Hepatocyte (in vitro differentiated cells): ENCODE measurements around the gene PPP2R5C. TPM values are rescaled to one million over a fixed set of nuclear protein-coding genes. Genes with fewer than 3 reads are reported as not detected.
"Not testable (repeated sequence)": the region's sequence is repeated elsewhere in the genome, so short reads cannot be mapped to it uniquely, and the experiment has no call there.

Source experiments
- DNase-seq: peaks from one replicate; pipeline ENCODE4 v3.0.0-alpha.2; 2016; ENCODE audit warnings: low spot score
- H2AFZ ChIP-seq: fragments of 200-600 bp; sonication (generic); 2 replicates; pipeline ENCODE4 v1.6.0; 2016; ENCODE audit warnings: antibody characterized with exemption, mild to moderate bottlenecking
- H3K27ac ChIP-seq: fragments of 200-600 bp; sonication (generic); 2 replicates; pipeline ENCODE4 v1.5.1; 2016; ENCODE audit warnings: mild to moderate bottlenecking
- H3K27me3 ChIP-seq: fragments of 200-600 bp; sonication (generic); 2 replicates; pipeline ENCODE4 v1.6.1; 2016
- H3K36me3 ChIP-seq: fragments of 200-600 bp; sonication (generic); replicated peaks from 2 replicates; pipeline ENCODE4 v1.5.1; 2016; ENCODE audit warnings: low read depth; ENCODE audit not compliant: insufficient read depth
- H3K4me1 ChIP-seq: fragments of 200-600 bp; sonication (generic); 2 replicates; pipeline ENCODE4 v1.5.1; 2016; ENCODE audit warnings: mild to moderate bottlenecking, moderate library complexity; ENCODE audit not compliant: insufficient read depth
- H3K4me2 ChIP-seq: fragments of 200-600 bp; sonication (generic); 2 replicates; pipeline ENCODE4 v1.6.0; 2016
- H3K4me3 ChIP-seq: fragments of 200-600 bp; sonication (generic); 2 replicates; pipeline ENCODE4 v1.5.1; 2016; ENCODE audit warnings: mild to moderate bottlenecking
- H3K79me2 ChIP-seq: fragments of 200-600 bp; sonication (generic); 2 replicates; pipeline ENCODE4 v1.6.0; 2017; ENCODE audit warnings: mild to moderate bottlenecking
- H3K9me2 ChIP-seq: fragments of 200-600 bp; sonication (generic); replicated peaks from 2 replicates; pipeline ENCODE4 v1.6.0; 2017; ENCODE audit warnings: mild to moderate bottlenecking; ENCODE audit not compliant: insufficient read depth
- H3K9me3 ChIP-seq: fragments of 200-600 bp; sonication (generic); 2 replicates; pipeline ENCODE4 v1.5.1; 2016; ENCODE audit warnings: low read depth, mild to moderate bottlenecking
- H4K20me1 ChIP-seq: fragments of 200-600 bp; sonication (generic); 2 replicates; pipeline ENCODE4 v1.6.0; 2016; ENCODE audit warnings: mild to moderate bottlenecking; ENCODE audit not compliant: insufficient read depth, poor library complexity, severe bottlenecking
- CTCF ChIP-seq: fragments of 200-600 bp; sonication (generic); IDR thresholded peaks from 2 replicates; pipeline ENCODE4 v1.5.1; 2016; ENCODE audit warnings: antibody characterized with exemption, mild to moderate bottlenecking; ENCODE audit not compliant: poor library complexity
- EZH2 ChIP-seq: fragments of 200-600 bp; sonication (generic); IDR thresholded peaks from 2 replicates; pipeline ENCODE4 v1.6.1; 2016; ENCODE audit warnings: antibody characterized with exemption, mild to moderate bottlenecking, borderline replicate concordance
- EZH2phosphoT487 ChIP-seq: fragments of 200-600 bp; sonication (generic); IDR thresholded peaks from one replicate; pipeline ENCODE4 v1.6.1; 2018; ENCODE audit warnings: antibody characterized with exemption, mild to moderate bottlenecking, low read depth, moderate library complexity; ENCODE audit not compliant: unreplicated experiment, severe bottlenecking
- WGBS: methylation state at CpG from one replicate; pipeline ENCODE4 v1.1.6; 2016; ENCODE audit warnings: low lambda C conversion rate; ENCODE audit errors: missing lambda C conversion rate; 5-methylcytosine and 5-hydroxymethylcytosine counted together
- polyA plus RNA-seq: library from polyadenylated mRNA; unstranded; fragments of >200 nt; fragmentation: Nextera tagmentation; extraction: Ambion mirVana; gene quantifications from 2 replicates; pipeline ENCODE4 v1.2.1, GENCODE V29; 2016
- total RNA-seq: library from RNA; depleted of rRNA; stranded (reverse); fragments of >200 nt; gene quantifications from 2 replicates; pipeline ENCODE4 v1.2.3, GENCODE V29; 2014

Gene PPP2R5C
- total and polyA plus RNA-seq, 2 experiments from 2014 or later = 47.4 to 78.0 TPM

- Histone ChIP-seq H3K27ac (no peak overlapping the region), H3K4me1 (peaks cover 17% of the 10 kb centered on the region)
Measured at GRCh38 chr14:101968186-101968585, 206.7 kb downstream of the PPP2R5C start.

GRCh38 chr14:101969481-101969880 is 208.0 kb downstream of the PPP2R5C start:
- Histone ChIP-seq H3K4me3 (no peak overlapping the region), H3K27ac (no peak overlapping the region), H3K27me3 (no peaks in the 10 kb centered on the region), H3K79me2 (peaks cover 96% of the 10 kb centered on the region), H3K4me2 (no peak overlapping the region), H3K9me3 (no peaks in the 10 kb centered on the region), H4K20me1 (peaks cover 70% of the 10 kb centered on the region), H3K36me3 (no peaks in the 10 kb centered on the region), H3K4me1 (peaks cover 17% of the 10 kb centered on the region), H2AFZ (no peak overlapping the region), H3K9me2 (no peaks in the 10 kb centered on the region)
- no peak for TF ChIP-seq CTCF
- TF ChIP-seq EZH2 = no peak
- TF ChIP-seq EZH2phosphoT487 = no peak
- 90% methylated on average over 9 of the region's 9 CpGs for WGBS
- DNase-seq = no peak

More at GRCh38 chr14:101968186-101968585, 206.7 kb downstream of the PPP2R5C start:
- no peak overlapping the region for H2AFZ ChIP-seq
- no peak for DNase-seq
- no peak for TF ChIP-seq EZH2phosphoT487
- TF ChIP-seq CTCF = no peak
- TF ChIP-seq EZH2 = no peak
- 89% methylated on average over 4 of the region's 4 CpGs for WGBS
- no peaks in the 10 kb centered on the region for H3K36me3 ChIP-seq
- H3K27me3 ChIP-seq = no peaks in the 10 kb centered on the region
- peaks cover 57% of the 10 kb centered on the region for H4K20me1 ChIP-seq
- no peak overlapping the region for H3K4me2 ChIP-seq
- peaks cover 84% of the 10 kb centered on the region for H3K79me2 ChIP-seq
- no peaks in the 10 kb centered on the region for H3K9me2 ChIP-seq
- no peak overlapping the region for H3K4me3 ChIP-seq
- H3K9me3 ChIP-seq = no peaks in the 10 kb centered on the region

GRCh38 chr14:101970830-101971400 is 209.4 kb downstream of the PPP2R5C start:
- H3K79me2 ChIP-seq = peaks cover 96% of the 10 kb centered on the region
- H3K36me3 ChIP-seq = no peaks in the 10 kb centered on the region
- H3K4me1 ChIP-seq = peaks cover 12% of the 10 kb centered on the region
- no peaks in the 10 kb centered on the region for H3K9me2 ChIP-seq
- no peak for TF ChIP-seq EZH2
- no peak for TF ChIP-seq CTCF
- H3K4me3 ChIP-seq = no peak overlapping the region
- no peaks in the 10 kb centered on the region for H3K9me3 ChIP-seq
- DNase-seq = no peak
- H3K4me2 ChIP-seq = no peak overlapping the region
- peaks cover 79% of the 10 kb centered on the region for H4K20me1 ChIP-seq
- H3K27me3 ChIP-seq = no peaks in the 10 kb centered on the region
- no peak overlapping the region for H3K27ac ChIP-seq
- WGBS = 96% methylated on average over 11 of the region's 11 CpGs
- no peak overlapping the region for H2AFZ ChIP-seq

- DNase-seq, H3K27me3 ChIP-seq, H3K9me3 ChIP-seq, H2AFZ ChIP-seq, H3K4me3 ChIP-seq, H3K9me2 ChIP-seq, H3K36me3 ChIP-seq: not testable (repeated sequence)
- Histone ChIP-seq H3K79me2 (peaks cover 96% of the 10 kb centered on the region), H3K27ac (peak overlapping the region; percentile 87), H4K20me1 (peaks cover 78% of the 10 kb centered on the region), H3K4me1 (peaks cover 11% of the 10 kb centered on the region), H3K4me2 (peak overlapping the region; percentile 67)
- WGBS = 93% methylated on average over 2 of the region's 2 CpGs
Measured at GRCh38 chr14:101971458-101971857, 209.9 kb downstream of the PPP2R5C start.
